GM10248 (cell line): ENCODE measurements around the gene SLC25A39.
"Not testable (repeated sequence)": the region's sequence is repeated elsewhere in the genome, so short reads cannot be mapped to it uniquely, and the experiment has no call there.

Experiments used
- CTCF ChIA-PET: fragments of 300-600 bp; sonication (Branson Sonifier 250); formaldehyde crosslinking; extraction: SDS; loops from one replicate; lab custom pipeline; 2021; ENCODE audit warnings: antibody characterized with exemption; lab: Yijun Ruan, JAX
- POLR2A ChIA-PET: fragments of 350-650 bp; sonication (Branson Sonifier 250); formaldehyde crosslinking; extraction: SDS; loops from one replicate; lab custom pipeline; 2020; ENCODE audit warnings: antibody characterized with exemption; lab: Yijun Ruan, JAX
- DNase-seq: peaks from one replicate; pipeline ENCODE4 v3.0.0; 2012; ENCODE audit errors: extremely low spot score
- CTCF ChIP-seq: IDR thresholded peaks from 2 replicates; pipeline ENCODE4 v1.5.1; 2012; ENCODE audit warnings: mild to moderate bottlenecking, low read depth; ENCODE audit errors: extremely low read depth, missing control alignments, control extremely low read depth

The SLC25A39 gene

GRCh38 chr17:44350733-44351226, 26.2 kb upstream of the SLC25A39 start:
- TF ChIP-seq CTCF, result peak; percentile 87
- ChIA-PET POLR2A (interaction anchor here (0.6 kb wide), 1 partner anchor 131 kb away, joined by 4 read pairs; the partner anchor contains the start of gene UBTF), CTCF (interaction anchor here (0.8 to 18.4 kb wide), 21 partner anchors 9 to 229 kb away, joined by 3 to 250 read pairs (median 4); partner anchors contain the start of genes FAM171A2, TMUB2 and UBTF)
- peak; percentile 84 for DNase-seq

GRCh38 chr17:44349553-44350070, 25.0 kb upstream of the SLC25A39 start:
- no peak for TF ChIP-seq CTCF
- ChIA-PET CTCF (interaction anchor here (0.8 to 18.4 kb wide), 11 partner anchors 13 to 228 kb away, joined by 3 to 250 read pairs (median 5); partner anchors contain the start of genes FAM171A2 and TMUB2), POLR2A (no interaction called here)
- no peak for DNase-seq

GRCh38 chr17:44348988-44349364, 24.4 kb upstream of the SLC25A39 start:
- no peak for DNase-seq
- TF ChIP-seq CTCF, result no peak
- ChIA-PET CTCF (interaction anchor here (1.4 to 18.4 kb wide), 7 partner anchors 14 to 174 kb away, joined by 3 to 250 read pairs (median 6); partner anchors contain the start of gene FAM171A2), POLR2A (no interaction called here)

GRCh38 chr17:44348234-44348987, 23.8 kb upstream of the SLC25A39 start:
- no peak for TF ChIP-seq CTCF
- ChIA-PET CTCF (interaction anchor here (1.0 to 18.4 kb wide), 12 partner anchors 8 to 175 kb away, joined by 3 to 250 read pairs (median 6); partner anchors contain the start of gene FAM171A2), POLR2A (interaction anchor here (0.6 to 0.8 kb wide), 2 partner anchors 22 to 154 kb away, joined by 3 to 6 read pairs; no protein-coding TSS in a partner anchor)
- DNase-seq, result peak; percentile 81

GRCh38 chr17:44347206-44348055, 22.8 kb upstream of the SLC25A39 start:
- DNase-seq, result not testable (repeated sequence)
- ChIA-PET POLR2A (interaction anchor here (0.6 to 0.8 kb wide), 2 partner anchors 21 to 155 kb away, joined by 3 to 6 read pairs; no protein-coding TSS in a partner anchor), CTCF (interaction anchor here (1.0 to 18.4 kb wide), 10 partner anchors 9 to 176 kb away, joined by 3 to 250 read pairs (median 4); no protein-coding TSS in a partner anchor)

- TF ChIP-seq CTCF, result no peak
- DNase-seq, result no peak
- POLR2A ChIA-PET, result interaction anchor here (0.6 to 1.2 kb wide), 5 partner anchors 17 to 190 kb away, joined by 3 read pairs; partner anchors contain the start of genes FAM171A2 and SLC25A39
- CTCF ChIA-PET, result interaction anchor here (1.1 to 18.4 kb wide), 23 partner anchors 9 to 403 kb away, joined by 3 to 250 read pairs (median 7); partner anchors contain the start of genes FAM171A2, TMEM101 and UBTF
These were observed 21.6 kb upstream of the SLC25A39 start for GRCh38 chr17:44346064-44346844.
